ENCODE data around the gene SECISBP2L.

DNA sequence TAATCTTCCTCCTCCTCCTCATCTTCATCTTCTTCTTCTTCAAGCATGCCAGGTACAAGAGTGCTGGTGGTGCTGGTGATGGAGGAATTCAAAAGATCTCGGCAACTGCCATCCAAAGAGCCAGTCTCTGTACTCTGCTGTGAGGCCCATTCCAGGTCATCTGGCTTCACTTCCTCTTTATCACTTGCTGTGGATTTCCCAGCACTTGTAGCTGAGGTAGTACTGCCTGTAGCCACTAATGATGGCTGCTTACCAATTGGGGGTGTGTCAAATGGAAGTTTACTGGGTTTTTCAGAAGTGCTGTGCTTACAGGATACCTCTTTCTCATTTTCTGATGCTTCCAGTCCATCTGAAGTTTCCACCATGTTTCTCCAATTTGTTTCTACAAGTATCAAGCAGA is 53.7 kb downstream of the SECISBP2L start:
- TF ChIP-seq, protein P1, sequence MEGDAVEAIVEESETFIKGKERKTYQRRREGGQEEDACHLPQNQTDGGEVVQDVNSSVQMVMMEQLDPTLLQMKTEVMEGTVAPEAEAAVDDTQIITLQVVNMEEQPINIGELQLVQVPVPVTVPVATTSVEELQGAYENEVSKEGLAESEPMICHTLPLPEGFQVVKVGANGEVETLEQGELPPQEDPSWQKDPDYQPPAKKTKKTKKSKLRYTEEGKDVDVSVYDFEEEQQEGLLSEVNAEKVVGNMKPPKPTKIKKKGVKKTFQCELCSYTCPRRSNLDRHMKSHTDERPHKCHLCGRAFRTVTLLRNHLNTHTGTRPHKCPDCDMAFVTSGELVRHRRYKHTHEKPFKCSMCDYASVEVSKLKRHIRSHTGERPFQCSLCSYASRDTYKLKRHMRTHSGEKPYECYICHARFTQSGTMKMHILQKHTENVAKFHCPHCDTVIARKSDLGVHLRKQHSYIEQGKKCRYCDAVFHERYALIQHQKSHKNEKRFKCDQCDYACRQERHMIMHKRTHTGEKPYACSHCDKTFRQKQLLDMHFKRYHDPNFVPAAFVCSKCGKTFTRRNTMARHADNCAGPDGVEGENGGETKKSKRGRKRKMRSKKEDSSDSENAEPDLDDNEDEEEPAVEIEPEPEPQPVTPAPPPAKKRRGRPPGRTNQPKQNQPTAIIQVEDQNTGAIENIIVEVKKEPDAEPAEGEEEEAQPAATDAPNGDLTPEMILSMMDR (IDR thresholded peaks at IDR 0.05), result no peak
- no peak for TF ChIP-seq POLR2AphosphoS5 (IDR thresholded peaks at IDR 0.05)
